Esophagus muscularis mucosa (tissue), 3 donors: Measurements from ENCODE around the gene ZFR.

Experiments
- CTCF ChIP-seq, 3 experiments: fragments of 200-600 bp in 2 of 3; fragments of 450-650 bp in 1 of 3; sonication (generic) in 2 of 3; IDR thresholded peaks; one replicate each; pipeline ENCODE4 v1.5.1; 2017 to 2019; ENCODE audit warnings: antibody characterized with exemption in 3 of 3, mild to moderate bottlenecking in 2 of 3, moderate library complexity in 1 of 3
- EP300 ChIP-seq: sonication (generic); formaldehyde crosslinking; IDR thresholded peaks from one replicate; pipeline ENCODE4 v1.6.1; 2017; ENCODE audit warnings: antibody characterized with exemption

GRCh38 chr5:32307769-32308194 is 136.8 kb downstream of the ZFR start:
- TF ChIP-seq EP300 (no peak), CTCF (IDR thresholded peaks at IDR 0.05) (no peak)
